ENCODE results near the gene NFATC2IP.

DNA sequence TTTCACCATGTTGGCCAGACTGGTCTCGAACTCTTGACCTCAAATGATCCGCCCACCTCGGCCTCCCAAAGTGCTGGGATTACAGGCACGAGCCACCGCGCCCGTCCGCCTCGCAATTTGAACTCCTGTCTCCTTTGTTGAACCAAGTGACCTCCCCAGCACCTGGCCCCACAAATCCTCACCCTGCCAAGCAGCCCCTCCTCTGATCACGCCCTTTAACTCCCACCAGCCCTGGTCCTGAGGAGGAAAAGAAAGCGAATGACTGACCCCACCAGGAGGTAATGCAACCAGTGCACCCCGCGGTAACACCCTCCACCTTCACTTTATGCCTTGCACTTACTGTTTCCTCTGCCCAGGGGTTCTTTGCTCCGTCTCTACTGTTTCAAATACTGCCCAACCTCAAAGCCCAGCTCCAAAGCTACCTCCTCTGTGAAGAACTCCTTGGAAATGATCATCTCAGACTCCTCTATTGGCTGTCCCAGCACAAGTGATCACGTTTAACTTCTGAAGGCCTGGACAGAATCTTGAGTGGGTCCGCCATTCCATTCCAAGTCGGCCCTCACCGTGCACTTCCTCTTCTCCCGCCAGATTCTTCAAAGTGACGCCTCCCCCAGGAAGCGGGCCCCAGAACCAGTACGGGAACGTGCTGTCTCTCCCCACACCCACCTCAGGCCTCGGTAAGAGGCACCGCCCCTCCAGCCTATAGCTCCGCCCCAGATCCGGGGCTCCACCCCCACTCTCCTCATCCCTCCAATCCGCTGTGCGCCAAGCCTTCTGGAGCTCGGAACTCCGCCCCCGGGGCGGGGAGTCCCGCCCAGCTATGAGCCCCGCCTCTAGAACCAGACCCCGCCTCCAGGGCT, 14.6 kb upstream of the NFATC2IP start:
- TF ChIP-seq CTCF (IDR thresholded peaks at IDR 0.05; ENCODE audit: low read depth, low read length, missing input control) (no peak), TAF1 (conservative IDR thresholded peaks at IDR 0.05) (no peak), EGR1 (IDR thresholded peaks at IDR 0.05; ENCODE audit: low read depth in 2 of 2) (no peak), ZBTB33 (IDR thresholded peaks at IDR 0.05) (no peak), RAD21 (IDR thresholded peaks at IDR 0.05) (no peak), FOXA1 (IDR thresholded peaks at IDR 0.05) (no peak), YY1 (IDR thresholded peaks at IDR 0.05) (no peak), GABPA (IDR thresholded peaks at IDR 0.05 in 1 of 2, conservative IDR thresholded peaks at IDR 0.05 in 1 of 2) (no peak)
- TF ChIP-seq, protein P1, sequence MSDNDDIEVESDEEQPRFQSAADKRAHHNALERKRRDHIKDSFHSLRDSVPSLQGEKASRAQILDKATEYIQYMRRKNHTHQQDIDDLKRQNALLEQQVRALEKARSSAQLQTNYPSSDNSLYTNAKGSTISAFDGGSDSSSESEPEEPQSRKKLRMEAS (IDR thresholded peaks at IDR 0.05) = no peak
- TF ChIP-seq, protein P2, sequence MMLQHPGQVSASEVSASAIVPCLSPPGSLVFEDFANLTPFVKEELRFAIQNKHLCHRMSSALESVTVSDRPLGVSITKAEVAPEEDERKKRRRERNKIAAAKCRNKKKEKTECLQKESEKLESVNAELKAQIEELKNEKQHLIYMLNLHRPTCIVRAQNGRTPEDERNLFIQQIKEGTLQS (IDR thresholded peaks at IDR 0.05) = no peak
- TF ChIP-seq, protein P3, sequence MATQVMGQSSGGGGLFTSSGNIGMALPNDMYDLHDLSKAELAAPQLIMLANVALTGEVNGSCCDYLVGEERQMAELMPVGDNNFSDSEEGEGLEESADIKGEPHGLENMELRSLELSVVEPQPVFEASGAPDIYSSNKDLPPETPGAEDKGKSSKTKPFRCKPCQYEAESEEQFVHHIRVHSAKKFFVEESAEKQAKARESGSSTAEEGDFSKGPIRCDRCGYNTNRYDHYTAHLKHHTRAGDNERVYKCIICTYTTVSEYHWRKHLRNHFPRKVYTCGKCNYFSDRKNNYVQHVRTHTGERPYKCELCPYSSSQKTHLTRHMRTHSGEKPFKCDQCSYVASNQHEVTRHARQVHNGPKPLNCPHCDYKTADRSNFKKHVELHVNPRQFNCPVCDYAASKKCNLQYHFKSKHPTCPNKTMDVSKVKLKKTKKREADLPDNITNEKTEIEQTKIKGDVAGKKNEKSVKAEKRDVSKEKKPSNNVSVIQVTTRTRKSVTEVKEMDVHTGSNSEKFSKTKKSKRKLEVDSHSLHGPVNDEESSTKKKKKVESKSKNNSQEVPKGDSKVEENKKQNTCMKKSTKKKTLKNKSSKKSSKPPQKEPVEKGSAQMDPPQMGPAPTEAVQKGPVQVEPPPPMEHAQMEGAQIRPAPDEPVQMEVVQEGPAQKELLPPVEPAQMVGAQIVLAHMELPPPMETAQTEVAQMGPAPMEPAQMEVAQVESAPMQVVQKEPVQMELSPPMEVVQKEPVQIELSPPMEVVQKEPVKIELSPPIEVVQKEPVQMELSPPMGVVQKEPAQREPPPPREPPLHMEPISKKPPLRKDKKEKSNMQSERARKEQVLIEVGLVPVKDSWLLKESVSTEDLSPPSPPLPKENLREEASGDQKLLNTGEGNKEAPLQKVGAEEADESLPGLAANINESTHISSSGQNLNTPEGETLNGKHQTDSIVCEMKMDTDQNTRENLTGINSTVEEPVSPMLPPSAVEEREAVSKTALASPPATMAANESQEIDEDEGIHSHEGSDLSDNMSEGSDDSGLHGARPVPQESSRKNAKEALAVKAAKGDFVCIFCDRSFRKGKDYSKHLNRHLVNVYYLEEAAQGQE (IDR thresholded peaks at IDR 0.05) = no peak

Measured in liver (tissue), 3 donors.